Middle frontal gyrus (tissue), 1 donor: ENCODE results near the gene TMEM266.

Experiments used
- DNase-seq: peaks from one replicate; pipeline ENCODE4 v3.0.0-alpha.2; 2015; ENCODE audit warnings: low spot score; ENCODE audit errors: extremely low spot score

The TMEM266 gene

DNA sequence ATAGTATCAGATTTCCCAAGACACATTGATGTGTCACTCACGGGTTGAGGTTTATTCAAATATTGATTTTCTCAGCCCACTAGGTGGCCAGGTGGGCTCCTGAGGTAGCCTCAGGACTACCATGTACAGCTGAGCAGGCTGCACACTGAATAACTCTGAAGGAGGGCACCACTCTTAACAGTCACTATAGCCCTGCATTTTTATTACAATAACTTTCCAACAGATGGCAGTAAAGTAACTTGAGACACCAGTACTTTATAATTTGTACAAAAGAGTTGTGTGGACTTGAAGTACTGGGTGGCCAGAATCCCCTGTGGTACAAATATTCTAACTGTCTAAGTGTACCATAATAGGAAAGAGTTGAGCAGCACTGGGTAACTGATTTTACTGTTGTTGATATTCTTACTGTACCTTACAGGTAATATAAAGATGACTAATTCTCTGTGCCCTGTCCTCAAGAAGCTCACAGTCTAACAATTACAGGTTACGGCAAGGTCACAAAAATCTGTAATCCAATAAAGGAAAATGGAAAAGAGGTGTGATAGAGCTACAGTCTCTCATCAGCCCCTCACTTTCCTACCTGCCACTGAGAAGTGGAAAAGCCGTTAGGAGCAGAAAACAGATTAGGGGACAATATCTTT is 175.5 kb downstream of the TMEM266 start:
- no peak for DNase-seq

DNA sequence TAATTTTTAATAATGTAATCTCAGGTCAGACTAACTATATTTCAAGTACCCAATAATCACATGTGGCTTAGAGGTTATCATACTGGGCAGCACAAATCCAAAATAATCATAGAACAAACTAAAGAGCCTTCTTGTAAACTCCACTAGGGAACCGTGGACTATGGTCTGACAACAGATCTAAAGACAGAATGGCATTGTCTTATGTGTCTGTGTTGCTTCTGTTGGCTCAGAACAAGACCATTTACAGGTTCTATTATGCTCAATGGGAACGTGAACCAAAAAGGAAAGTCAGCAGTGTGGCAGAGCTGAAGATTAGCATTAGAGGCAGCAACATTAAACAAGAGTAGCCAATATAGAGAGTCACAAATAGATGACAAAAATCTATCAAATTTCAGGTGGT is 176.6 kb downstream of the TMEM266 start:
- no peak for DNase-seq

DNA sequence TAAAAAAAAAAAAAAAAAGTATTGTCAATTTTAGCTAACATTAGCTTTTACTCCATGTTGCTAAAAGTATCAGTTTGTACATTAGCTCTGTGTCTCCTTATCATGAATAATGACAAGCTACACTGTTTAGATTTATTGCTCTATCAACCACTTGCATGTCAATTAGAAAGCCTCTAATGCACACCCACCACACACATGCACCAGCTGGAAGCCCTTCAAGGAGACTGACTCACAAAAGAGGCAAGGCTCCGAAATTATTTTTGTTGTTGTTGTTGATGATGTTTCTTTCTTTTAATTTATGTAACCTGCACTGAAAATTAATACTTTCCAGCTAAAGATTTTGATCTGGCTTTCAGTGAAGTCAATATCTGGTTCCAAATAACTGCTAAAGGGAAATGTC is 180.0 kb downstream of the TMEM266 start:
- no peak for DNase-seq

DNA sequence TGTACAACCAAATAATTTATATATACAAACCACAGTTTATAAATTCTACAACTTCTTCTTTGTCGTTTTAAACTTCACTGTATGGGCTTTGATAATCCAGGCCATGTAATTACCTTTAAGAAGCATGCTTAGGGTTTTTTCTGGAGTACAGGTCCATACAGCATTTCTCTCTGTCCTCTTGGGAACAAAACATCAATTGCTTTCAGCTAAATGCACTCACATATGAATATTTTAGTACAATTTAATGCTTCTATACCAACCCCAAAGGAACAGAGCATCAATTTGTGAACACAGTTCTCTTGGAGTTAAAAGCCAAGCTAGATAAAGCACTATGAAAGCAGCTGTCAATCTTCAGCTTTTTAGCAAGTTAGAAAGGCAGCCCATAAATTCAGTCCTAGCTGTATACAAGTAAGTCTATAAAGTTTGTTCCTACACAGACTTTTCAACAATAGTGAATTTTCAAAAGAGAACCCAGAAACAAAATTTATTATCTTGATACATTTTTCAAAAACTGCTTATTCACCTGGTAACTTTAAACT is 185.4 kb downstream of the TMEM266 start:
- DNase-seq: no peak

DNA sequence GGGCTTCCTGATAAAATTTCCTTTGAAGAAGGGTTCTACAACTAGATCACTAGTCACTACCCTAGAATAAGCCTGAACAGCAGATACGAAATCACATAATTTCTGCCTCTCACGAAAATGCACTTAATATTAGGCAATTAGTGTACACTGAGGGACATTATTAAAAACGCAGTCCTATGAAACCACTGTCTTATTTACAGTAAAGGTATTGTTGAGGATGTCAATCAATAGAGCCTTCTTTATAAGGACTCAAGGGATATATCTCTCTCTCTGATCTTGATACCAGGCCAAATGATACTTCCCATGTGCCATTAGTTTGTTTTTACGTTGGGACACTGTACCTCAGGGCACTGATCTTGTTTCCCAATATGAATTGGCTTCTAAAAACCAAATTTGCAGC is 191.9 kb downstream of the TMEM266 start:
- no peak for DNase-seq

DNA sequence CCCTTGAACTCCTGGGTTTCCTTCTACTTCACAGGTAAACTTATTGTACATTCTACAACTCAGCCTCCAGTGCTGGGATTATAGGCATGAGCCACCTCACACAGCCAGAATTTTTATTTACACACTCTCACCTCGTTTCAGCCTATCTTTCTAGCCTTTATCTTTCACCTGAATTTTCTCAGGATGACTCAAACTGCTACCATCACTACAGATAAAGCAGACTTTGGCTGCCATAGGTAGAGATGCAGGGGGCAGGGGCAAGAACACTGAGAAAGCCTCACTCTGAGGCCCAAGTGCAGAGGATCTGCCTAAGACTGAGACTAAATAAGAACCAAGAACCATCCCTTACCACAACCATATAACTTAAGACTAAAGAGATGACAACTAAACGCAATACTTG is 192.5 kb downstream of the TMEM266 start:
- DNase-seq: no peak

DNA sequence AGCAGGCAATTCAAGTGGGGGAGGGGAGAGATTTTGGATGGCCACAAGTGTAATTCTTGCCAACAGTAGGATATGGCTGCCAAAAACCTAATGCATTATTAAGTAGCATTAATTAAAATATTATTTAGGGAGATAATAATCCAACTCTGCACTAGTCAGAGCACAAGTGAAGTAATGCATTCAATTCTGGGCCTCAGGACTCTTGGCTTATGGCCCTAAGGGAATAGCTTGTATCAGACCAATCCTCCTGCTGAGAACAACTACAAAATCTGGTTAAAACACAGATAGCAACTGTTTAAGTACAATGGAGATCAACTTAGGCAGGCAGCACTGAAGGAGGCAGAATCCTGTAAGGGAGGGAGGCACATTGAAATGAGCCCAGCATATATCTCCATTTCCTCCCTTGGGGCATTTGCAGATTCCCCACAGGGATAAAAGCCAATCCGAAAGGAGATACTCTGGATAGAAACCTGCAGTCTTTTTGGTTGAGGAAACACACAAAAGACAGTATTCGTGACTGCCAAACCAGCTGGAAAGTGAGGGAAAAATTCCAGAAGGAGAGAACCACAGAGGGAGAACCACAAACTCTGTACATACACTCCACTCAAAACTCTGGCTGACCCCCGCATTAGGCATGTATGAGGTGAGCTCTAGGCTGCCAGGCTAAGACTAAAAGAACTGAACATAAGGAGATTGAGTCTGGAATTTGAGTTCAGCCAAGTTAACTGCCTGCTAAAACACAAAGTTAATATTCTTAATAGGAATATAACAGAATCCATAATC is 194.1 kb downstream of the TMEM266 start:
- DNase-seq: no peak
